ENCODE data around the gene NUP210L.

- TF ChIP-seq EZH2 (IDR thresholded peaks at IDR 0.05) (no peak), POLR2AphosphoS5 (IDR thresholded peaks at IDR 0.05; ENCODE audit: borderline replicate concordance, low read depth, low read length) (no peak), FOXP2 (optimal IDR thresholded peaks at IDR 0.05; ENCODE audit: control extremely low read depth, extremely low read length, insufficient read depth) (no peak)
These were observed 168.7 kb downstream of the NUP210L start, which contains the start of gene RAB13 for GRCh38 chr1:153985941-153986761.

Measured in SK-N-MC (cell line).